Hepatocyte (in vitro differentiated cells): ENCODE data around the gene HRK. TPM values are rescaled to one million over a fixed set of nuclear protein-coding genes. Genes with fewer than 3 reads are reported as not detected.

ENCODE experiments used
- DNase-seq: peaks from one replicate; pipeline ENCODE4 v3.0.0-alpha.2; 2016; ENCODE audit warnings: low spot score
- H2AFZ ChIP-seq: fragments of 200-600 bp; sonication (generic); 2 replicates; pipeline ENCODE4 v1.6.0; 2016; ENCODE audit warnings: antibody characterized with exemption, mild to moderate bottlenecking
- H3K27ac ChIP-seq: fragments of 200-600 bp; sonication (generic); 2 replicates; pipeline ENCODE4 v1.5.1; 2016; ENCODE audit warnings: mild to moderate bottlenecking
- H3K27me3 ChIP-seq: fragments of 200-600 bp; sonication (generic); 2 replicates; pipeline ENCODE4 v1.6.1; 2016
- H3K36me3 ChIP-seq: fragments of 200-600 bp; sonication (generic); replicated peaks from 2 replicates; pipeline ENCODE4 v1.5.1; 2016; ENCODE audit warnings: low read depth; ENCODE audit not compliant: insufficient read depth
- H3K4me1 ChIP-seq: fragments of 200-600 bp; sonication (generic); 2 replicates; pipeline ENCODE4 v1.5.1; 2016; ENCODE audit warnings: mild to moderate bottlenecking, moderate library complexity; ENCODE audit not compliant: insufficient read depth
- H3K4me2 ChIP-seq: fragments of 200-600 bp; sonication (generic); 2 replicates; pipeline ENCODE4 v1.6.0; 2016
- H3K4me3 ChIP-seq: fragments of 200-600 bp; sonication (generic); 2 replicates; pipeline ENCODE4 v1.5.1; 2016; ENCODE audit warnings: mild to moderate bottlenecking
- H3K79me2 ChIP-seq: fragments of 200-600 bp; sonication (generic); 2 replicates; pipeline ENCODE4 v1.6.0; 2017; ENCODE audit warnings: mild to moderate bottlenecking
- H3K9me2 ChIP-seq: fragments of 200-600 bp; sonication (generic); replicated peaks from 2 replicates; pipeline ENCODE4 v1.6.0; 2017; ENCODE audit warnings: mild to moderate bottlenecking; ENCODE audit not compliant: insufficient read depth
- H3K9me3 ChIP-seq: fragments of 200-600 bp; sonication (generic); 2 replicates; pipeline ENCODE4 v1.5.1; 2016; ENCODE audit warnings: low read depth, mild to moderate bottlenecking
- H4K20me1 ChIP-seq: fragments of 200-600 bp; sonication (generic); 2 replicates; pipeline ENCODE4 v1.6.0; 2016; ENCODE audit warnings: mild to moderate bottlenecking; ENCODE audit not compliant: insufficient read depth, poor library complexity, severe bottlenecking
- EZH2 ChIP-seq: fragments of 200-600 bp; sonication (generic); IDR thresholded peaks from 2 replicates; pipeline ENCODE4 v1.6.1; 2016; ENCODE audit warnings: antibody characterized with exemption, mild to moderate bottlenecking, borderline replicate concordance
- EZH2phosphoT487 ChIP-seq: fragments of 200-600 bp; sonication (generic); IDR thresholded peaks from one replicate; pipeline ENCODE4 v1.6.1; 2018; ENCODE audit warnings: antibody characterized with exemption, mild to moderate bottlenecking, low read depth, moderate library complexity; ENCODE audit not compliant: unreplicated experiment, severe bottlenecking
- WGBS: methylation state at CpG from one replicate; pipeline ENCODE4 v1.1.6; 2016; ENCODE audit warnings: low lambda C conversion rate; ENCODE audit errors: missing lambda C conversion rate; 5-methylcytosine and 5-hydroxymethylcytosine counted together
- polyA plus RNA-seq: library from polyadenylated mRNA; unstranded; fragments of >200 nt; fragmentation: Nextera tagmentation; extraction: Ambion mirVana; gene quantifications from 2 replicates; pipeline ENCODE4 v1.2.1, GENCODE V29; 2016
- total RNA-seq: library from RNA; depleted of rRNA; stranded (reverse); fragments of >200 nt; gene quantifications from 2 replicates; pipeline ENCODE4 v1.2.3, GENCODE V29; 2014
- TF ChIP-seq, protein P1 (sequence below): fragments of 200-600 bp; sonication (generic); IDR thresholded peaks from 2 replicates; pipeline ENCODE4 v1.5.1; 2016; ENCODE audit warnings: antibody characterized with exemption, mild to moderate bottlenecking; ENCODE audit not compliant: poor library complexity

Gene HRK
- total and polyA plus RNA-seq, 2 experiments from 2014 or later, result 0.18 TPM; not detected in 1

DNA sequence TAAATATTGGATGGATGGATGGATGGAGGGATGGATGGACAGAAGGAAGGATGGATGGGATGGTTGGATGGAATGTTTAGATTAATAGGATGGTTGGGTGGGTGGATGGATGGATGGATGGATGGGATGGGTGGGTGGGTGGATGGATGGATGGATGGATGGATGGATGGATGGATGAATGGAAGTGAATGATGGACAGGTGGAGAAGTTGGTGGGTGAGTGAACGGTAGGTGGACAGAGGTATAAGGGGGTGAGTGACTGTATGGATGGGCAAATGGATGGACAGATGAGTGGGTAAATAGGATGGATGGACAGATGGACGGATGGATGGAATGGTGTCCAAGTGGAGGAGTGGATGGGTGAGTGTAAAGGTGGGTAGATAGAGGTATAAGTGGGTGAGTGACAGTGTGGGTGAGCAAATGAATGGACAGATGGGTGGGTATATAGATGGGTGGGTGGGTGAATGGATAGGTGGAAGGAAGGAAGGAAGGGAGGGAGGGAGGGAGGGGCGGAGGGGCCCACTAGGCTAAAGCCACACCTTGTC, 41.9 kb downstream of the HRK start:
- no peak overlapping the region for H3K4me3 ChIP-seq
- TF ChIP-seq EZH2phosphoT487 (no peak), EZH2 (no peak)
- H2AFZ ChIP-seq, result no peak overlapping the region
- H3K79me2 ChIP-seq, result no peaks in the 10 kb centered on the region
- H4K20me1 ChIP-seq, result no peaks in the 10 kb centered on the region
- WGBS, result 91% methylated on average over 2 of the region's 3 CpGs
- H3K36me3 ChIP-seq, result no peaks in the 10 kb centered on the region
- no peaks in the 10 kb centered on the region for H3K9me3 ChIP-seq
- no peaks in the 10 kb centered on the region for H3K9me2 ChIP-seq
- no peaks in the 10 kb centered on the region for H3K4me1 ChIP-seq
- no peak overlapping the region for H3K27ac ChIP-seq
- no peak overlapping the region for H3K4me2 ChIP-seq
- DNase-seq, result no peak
- H3K27me3 ChIP-seq, result no peaks in the 10 kb centered on the region

DNA sequence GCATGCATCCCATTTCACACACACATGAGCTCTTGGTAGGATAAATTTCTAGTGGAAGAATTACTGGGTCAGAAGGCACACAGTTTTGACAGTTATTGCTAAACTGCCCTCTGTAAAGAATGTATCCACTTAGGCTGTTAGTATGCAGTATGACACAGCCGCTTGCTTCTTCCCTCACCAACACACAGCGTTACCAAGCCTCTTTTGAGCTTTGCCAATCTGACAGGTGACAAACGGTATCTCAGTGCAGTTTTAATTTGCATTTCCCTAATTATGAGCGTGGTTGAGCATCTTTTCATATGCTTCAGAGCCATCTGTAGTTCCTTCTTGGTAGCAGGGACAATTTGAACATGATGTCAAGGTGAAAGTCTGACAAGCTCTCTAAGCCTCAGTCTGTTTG, 42.9 kb downstream of the HRK start:
- TF ChIP-seq EZH2phosphoT487 (no peak), EZH2 (no peak)
- TF ChIP-seq, protein P1, sequence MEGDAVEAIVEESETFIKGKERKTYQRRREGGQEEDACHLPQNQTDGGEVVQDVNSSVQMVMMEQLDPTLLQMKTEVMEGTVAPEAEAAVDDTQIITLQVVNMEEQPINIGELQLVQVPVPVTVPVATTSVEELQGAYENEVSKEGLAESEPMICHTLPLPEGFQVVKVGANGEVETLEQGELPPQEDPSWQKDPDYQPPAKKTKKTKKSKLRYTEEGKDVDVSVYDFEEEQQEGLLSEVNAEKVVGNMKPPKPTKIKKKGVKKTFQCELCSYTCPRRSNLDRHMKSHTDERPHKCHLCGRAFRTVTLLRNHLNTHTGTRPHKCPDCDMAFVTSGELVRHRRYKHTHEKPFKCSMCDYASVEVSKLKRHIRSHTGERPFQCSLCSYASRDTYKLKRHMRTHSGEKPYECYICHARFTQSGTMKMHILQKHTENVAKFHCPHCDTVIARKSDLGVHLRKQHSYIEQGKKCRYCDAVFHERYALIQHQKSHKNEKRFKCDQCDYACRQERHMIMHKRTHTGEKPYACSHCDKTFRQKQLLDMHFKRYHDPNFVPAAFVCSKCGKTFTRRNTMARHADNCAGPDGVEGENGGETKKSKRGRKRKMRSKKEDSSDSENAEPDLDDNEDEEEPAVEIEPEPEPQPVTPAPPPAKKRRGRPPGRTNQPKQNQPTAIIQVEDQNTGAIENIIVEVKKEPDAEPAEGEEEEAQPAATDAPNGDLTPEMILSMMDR, result no peak
- DNase-seq, result no peak
- Histone ChIP-seq H3K9me3 (no peaks in the 10 kb centered on the region), H3K4me1 (no peaks in the 10 kb centered on the region), H3K36me3 (no peaks in the 10 kb centered on the region), H4K20me1 (no peaks in the 10 kb centered on the region), H3K4me2 (no peak overlapping the region), H3K9me2 (no peaks in the 10 kb centered on the region), H3K27ac (no peak overlapping the region), H3K79me2 (no peaks in the 10 kb centered on the region), H3K27me3 (no peaks in the 10 kb centered on the region), H2AFZ (no peak overlapping the region), H3K4me3 (no peak overlapping the region)
- 82% methylated on average over 4 of the region's 4 CpGs for WGBS

DNA sequence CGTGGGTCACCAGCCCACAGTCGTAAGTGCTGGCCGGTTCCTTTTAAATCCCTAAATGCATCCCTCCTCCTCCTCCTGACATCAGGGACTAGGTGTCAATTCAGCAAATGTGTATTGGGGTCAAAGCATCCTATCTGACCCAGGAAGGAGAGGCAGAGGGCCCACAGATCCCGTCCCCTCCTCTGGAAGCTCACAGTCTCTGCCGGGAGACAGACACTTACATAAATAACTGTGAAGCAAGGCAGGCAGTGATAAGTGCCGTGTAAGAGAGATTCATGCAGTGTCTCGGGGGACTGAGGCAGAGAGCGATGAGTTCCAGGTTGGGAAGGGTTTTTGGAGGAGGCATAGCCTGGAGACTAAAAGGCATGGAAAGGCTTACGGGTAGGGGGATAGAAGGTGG, 44.1 kb downstream of the HRK start:
- TF ChIP-seq EZH2phosphoT487, result no peak
- TF ChIP-seq, protein P1, result no peak
- TF ChIP-seq EZH2, result no peak
- Histone ChIP-seq H3K79me2 (no peaks in the 10 kb centered on the region), H3K4me3 (no peak overlapping the region), H3K4me2 (no peak overlapping the region), H4K20me1 (no peaks in the 10 kb centered on the region), H3K27me3 (no peaks in the 10 kb centered on the region), H2AFZ (no peak overlapping the region), H3K9me2 (no peaks in the 10 kb centered on the region), H3K9me3 (no peaks in the 10 kb centered on the region), H3K27ac (no peak overlapping the region), H3K4me1 (no peaks in the 10 kb centered on the region), H3K36me3 (no peaks in the 10 kb centered on the region)
- no peak for DNase-seq
- WGBS, result 74% methylated on average over 9 of the region's 9 CpGs

DNA sequence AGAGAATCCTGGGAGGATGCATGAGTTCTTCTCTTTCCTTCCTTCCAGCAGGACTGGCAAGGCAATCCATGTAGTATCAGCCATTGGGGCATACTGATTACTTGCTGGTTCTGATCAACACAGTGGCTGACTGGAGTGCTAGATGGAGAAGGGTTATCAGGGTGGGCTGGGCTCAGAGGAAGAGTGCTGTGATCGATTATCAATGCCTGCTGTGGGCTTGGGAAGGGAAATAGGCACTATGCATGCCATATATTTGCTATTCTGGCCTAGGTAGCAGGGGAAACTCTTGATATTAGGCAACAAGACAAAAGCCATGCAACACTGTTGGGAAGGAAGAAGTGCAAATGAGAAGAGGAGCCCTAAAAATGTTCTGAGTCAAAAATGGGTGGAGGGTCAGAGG, 45.8 kb downstream of the HRK start:
- H3K36me3 ChIP-seq, result no peaks in the 10 kb centered on the region
- H3K4me1 ChIP-seq, result no peaks in the 10 kb centered on the region
- H3K27me3 ChIP-seq, result no peaks in the 10 kb centered on the region
- no peak overlapping the region for H3K27ac ChIP-seq
- 71% methylated on average over 1 of the region's 1 CpG for WGBS
- TF ChIP-seq, protein P1, result no peak
- no peak for TF ChIP-seq EZH2
- no peak for TF ChIP-seq EZH2phosphoT487
- no peaks in the 10 kb centered on the region for H3K79me2 ChIP-seq
- no peaks in the 10 kb centered on the region for H3K9me3 ChIP-seq
- H3K4me3 ChIP-seq, result no peak overlapping the region
- no peaks in the 10 kb centered on the region for H3K9me2 ChIP-seq
- DNase-seq, result no peak
- no peak overlapping the region for H3K4me2 ChIP-seq
- H4K20me1 ChIP-seq, result no peaks in the 10 kb centered on the region
- no peak overlapping the region for H2AFZ ChIP-seq
